GM12865 (cell line): ENCODE results near the gene SH2D7.
A peak's percentile ranks its signal among the peaks of the same experiment; 100 is the strongest.

Experiments used
- DNase-seq: peaks from one replicate; pipeline ENCODE4 v3.0.0; 2010; ENCODE audit warnings: low read depth
- H3K4me3 ChIP-seq: 2 replicates; pipeline ENCODE4 v1.5.1; 2011; ENCODE audit warnings: mild to moderate bottlenecking, low read depth, low read length, control low read depth
- TF ChIP-seq, protein P1 (sequence below): IDR thresholded peaks from 2 replicates; pipeline ENCODE4 v1.5.1; 2011; ENCODE audit warnings: low read length, control low read depth, low read depth, inconsistent platforms; ENCODE audit not compliant: insufficient read depth; ENCODE audit errors: missing control alignments

The SH2D7 gene

DNA sequence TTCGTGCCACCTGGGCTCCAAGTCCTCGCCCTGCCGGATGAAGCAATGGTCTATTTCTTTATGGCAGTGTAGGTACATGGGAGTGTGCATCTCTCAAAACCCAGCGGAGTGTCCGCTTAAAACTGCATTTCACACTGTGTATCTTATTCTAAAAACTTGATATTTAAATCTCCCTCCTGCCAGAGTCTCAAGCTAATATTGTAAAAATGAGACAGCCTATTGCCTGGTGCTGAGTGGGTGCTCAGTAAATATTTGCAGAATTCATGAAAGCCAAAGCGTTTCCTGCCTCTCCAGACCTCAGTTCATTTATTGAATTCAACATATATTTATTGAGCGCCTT, 14.5 kb upstream of the SH2D7 start:
- TF ChIP-seq, protein P1, sequence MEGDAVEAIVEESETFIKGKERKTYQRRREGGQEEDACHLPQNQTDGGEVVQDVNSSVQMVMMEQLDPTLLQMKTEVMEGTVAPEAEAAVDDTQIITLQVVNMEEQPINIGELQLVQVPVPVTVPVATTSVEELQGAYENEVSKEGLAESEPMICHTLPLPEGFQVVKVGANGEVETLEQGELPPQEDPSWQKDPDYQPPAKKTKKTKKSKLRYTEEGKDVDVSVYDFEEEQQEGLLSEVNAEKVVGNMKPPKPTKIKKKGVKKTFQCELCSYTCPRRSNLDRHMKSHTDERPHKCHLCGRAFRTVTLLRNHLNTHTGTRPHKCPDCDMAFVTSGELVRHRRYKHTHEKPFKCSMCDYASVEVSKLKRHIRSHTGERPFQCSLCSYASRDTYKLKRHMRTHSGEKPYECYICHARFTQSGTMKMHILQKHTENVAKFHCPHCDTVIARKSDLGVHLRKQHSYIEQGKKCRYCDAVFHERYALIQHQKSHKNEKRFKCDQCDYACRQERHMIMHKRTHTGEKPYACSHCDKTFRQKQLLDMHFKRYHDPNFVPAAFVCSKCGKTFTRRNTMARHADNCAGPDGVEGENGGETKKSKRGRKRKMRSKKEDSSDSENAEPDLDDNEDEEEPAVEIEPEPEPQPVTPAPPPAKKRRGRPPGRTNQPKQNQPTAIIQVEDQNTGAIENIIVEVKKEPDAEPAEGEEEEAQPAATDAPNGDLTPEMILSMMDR, result no peak
- peak overlapping the region; percentile 53 for H3K4me3 ChIP-seq
- DNase-seq, result no peak

DNA sequence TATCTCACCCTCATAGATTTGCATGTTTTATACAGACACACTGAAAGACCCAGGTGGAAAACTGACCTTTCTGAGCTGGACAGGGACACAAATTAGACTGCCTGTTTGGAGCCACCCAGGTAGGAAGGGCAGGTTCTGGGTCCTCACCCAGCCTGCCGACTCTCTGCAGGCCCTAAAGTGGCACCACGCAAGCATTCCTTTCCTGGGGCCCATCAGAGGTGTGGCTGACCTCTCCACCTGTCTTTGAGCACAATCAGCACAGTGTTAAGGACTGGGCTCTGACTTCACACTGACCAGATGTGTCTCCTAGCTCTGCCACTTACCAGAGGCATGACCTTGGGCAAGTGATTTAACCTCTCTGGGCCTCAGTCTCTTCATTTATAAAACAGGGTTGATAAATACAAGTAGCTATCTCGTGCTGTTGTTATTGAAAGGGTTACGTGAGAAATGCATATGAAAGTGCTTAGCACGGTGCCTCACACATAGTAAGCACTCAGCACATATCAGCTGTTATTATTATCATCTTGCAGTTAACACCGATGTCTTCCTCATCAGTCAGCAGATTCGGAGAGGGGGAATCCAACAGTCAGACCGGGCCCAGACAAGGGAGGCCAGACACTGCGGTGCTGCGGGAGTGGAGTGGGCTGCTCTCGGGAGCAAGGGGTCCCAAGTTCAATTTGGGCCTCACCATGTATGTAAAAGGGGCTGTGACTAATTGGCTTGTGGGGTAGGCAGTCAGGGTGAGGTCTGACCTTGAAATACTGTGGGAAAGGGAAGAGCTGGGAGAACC, 12.9 kb upstream of the SH2D7 start:
- DNase-seq, result no peak
- TF ChIP-seq, protein P1, result no peak
- no peak overlapping the region for H3K4me3 ChIP-seq

DNA sequence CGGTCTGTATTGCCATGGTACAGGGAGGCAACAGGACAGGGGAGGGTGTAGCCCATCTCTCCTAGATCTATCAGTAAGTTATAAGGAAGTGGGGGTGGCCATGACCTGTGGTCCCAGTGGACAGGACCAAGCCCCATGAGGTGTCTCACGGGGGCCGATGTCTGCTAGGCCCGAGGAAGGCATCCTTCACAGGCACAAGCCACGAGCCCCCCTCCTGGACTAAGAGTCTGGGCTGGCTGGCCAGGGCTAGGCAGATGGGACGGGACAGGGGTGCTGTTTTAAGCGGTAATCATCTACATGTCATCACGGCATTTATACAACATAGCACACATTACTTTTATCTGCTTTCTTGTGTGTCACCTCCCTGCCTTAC, 12.3 kb upstream of the SH2D7 start:
- no peak for DNase-seq
- H3K4me3 ChIP-seq, result no peak overlapping the region
- TF ChIP-seq, protein P1, result no peak

DNA sequence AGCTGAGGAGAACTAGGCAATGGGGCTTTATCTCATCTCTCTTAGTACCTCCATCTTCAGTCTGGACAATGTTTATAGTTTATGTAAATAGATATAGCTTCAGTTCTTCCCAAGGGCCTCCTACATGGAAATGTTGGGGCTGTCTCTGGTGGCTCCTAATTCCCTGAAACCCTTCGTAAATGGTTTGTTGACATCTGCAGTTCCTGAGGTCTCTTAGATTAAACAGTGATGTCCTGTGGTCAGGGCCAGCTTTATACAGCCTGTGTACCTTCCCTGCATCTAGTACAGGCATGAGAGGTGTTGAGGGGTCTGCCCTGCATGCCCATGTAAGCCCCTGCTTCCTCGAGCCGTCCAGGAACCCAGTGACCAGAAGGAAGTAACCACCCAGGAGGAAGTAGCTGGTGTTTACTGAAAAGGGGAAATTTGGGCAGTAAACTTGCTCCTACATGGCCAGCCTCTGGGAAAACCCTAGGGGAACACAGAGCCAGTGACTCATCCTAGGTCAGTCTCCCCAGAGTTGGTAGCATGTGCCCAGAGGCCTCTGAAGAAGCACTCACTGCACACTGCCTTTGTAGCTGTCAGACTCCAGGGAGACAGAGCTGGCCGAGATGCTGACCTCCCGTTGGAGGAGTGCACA, 10.1 kb upstream of the SH2D7 start:
- no peak for DNase-seq
- TF ChIP-seq, protein P1, result no peak
- H3K4me3 ChIP-seq, result no peak overlapping the region

DNA sequence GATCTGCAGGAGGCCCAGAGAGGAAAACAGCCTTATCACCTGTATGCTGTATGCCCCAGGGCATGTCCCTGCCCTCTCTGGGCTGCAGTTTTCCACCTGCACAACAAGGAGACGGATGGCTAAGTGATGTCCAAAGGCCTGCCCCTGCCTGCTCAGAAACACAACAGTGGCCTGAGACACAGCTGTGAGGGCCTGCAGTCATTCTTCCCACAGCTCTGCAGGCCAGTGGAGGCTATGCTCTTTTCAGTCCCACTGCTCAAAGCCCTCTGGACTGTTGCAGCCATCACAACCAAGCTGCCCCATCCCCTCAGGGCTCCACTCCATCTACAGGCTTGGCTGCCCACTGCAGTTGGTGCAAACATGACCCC, 9.6 kb upstream of the SH2D7 start:
- TF ChIP-seq, protein P1, result no peak
- no peak for DNase-seq
- H3K4me3 ChIP-seq, result no peak overlapping the region

DNA sequence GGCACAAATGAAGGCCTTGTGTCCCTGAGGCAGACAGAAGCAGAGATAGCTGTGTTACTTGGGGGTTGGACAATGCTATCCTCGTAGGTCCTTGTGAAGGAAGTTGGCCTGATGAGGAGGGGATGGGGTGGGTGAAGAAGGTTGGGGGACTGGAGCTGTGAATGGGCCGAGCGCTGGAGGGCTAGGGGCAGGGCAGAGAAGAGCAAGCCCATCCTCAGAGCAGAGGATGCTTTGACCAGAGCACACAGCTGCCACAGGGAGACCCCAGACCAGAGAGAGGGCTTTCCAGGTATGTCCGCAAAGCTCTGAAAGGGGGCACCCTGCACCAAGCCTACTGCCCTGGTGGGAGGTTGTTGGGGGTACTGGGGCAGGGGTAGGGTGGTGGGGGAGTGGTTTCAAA, 9.2 kb upstream of the SH2D7 start:
- H3K4me3 ChIP-seq, result no peak overlapping the region
- TF ChIP-seq, protein P1, result no peak
- no peak for DNase-seq
